ENCODE measurements around the gene RNASEH2A. TPM values are rescaled to one million over a fixed set of nuclear protein-coding genes. Genes with fewer than 3 reads are reported as not detected.

Gene RNASEH2A
- total RNA-seq, 2 donors from 2014 or later = 3.0 to 7.9 TPM

DNA sequence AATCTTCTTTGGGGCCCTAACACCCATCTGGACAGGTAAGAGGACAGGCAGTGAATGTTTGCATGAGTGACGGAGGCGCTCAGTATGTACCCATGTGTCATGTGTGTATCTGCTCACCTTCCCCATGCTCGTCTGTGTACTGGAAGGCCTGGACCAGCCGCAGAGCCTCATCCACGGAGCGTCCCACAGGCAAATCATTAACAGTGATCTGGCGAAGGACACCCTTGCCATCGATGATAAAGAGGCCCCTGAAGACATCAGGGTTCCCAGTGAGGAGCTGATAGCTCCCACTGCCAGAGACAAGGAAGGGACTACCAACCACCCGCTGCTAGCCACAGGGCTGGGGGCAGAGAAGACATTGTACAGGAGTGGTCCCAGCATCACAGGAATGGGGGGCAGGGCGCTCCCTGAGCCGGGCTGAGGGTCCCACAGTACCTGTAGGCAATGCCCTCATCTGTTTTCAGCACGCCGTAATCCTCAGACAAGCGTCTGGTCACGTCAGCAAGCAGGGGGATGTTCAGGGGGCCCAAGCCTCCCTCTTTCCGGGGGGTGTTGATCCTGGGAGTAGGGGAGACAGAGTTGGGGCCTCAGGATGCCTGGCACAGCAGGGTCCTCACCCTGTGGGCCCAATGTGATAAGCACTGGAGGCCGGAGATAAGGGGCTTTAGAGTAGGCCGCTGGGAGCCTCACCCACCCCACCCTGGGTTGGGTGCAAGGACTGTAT is 6.5 kb upstream of the RNASEH2A start:
- Histone ChIP-seq H3K4me1 (ENCODE audit: control insufficient read depth in 1 of 2, low read depth in 2 of 2) (peaks cover 5 to 35% of the 10 kb centered on the region in 2 donors), H3K9me3 (no peaks in the 10 kb centered on the region), H3K4me3 (no peak overlapping the region), H3K27me3 (replicated peaks; ENCODE audit: insufficient read depth) (no peaks in the 10 kb centered on the region), H3K27ac (no peak overlapping the region), H3K36me3 (no peaks in the 10 kb centered on the region)
- TF ChIP-seq, protein P1, sequence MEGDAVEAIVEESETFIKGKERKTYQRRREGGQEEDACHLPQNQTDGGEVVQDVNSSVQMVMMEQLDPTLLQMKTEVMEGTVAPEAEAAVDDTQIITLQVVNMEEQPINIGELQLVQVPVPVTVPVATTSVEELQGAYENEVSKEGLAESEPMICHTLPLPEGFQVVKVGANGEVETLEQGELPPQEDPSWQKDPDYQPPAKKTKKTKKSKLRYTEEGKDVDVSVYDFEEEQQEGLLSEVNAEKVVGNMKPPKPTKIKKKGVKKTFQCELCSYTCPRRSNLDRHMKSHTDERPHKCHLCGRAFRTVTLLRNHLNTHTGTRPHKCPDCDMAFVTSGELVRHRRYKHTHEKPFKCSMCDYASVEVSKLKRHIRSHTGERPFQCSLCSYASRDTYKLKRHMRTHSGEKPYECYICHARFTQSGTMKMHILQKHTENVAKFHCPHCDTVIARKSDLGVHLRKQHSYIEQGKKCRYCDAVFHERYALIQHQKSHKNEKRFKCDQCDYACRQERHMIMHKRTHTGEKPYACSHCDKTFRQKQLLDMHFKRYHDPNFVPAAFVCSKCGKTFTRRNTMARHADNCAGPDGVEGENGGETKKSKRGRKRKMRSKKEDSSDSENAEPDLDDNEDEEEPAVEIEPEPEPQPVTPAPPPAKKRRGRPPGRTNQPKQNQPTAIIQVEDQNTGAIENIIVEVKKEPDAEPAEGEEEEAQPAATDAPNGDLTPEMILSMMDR (IDR thresholded peaks at IDR 0.05) = no peak
- no peak for ATAC-seq (ENCODE audit: insufficient number of reproducible peaks, low FRiP score, low read depth)
- DNase-seq (ENCODE audit: low spot score) = no peak

DNA sequence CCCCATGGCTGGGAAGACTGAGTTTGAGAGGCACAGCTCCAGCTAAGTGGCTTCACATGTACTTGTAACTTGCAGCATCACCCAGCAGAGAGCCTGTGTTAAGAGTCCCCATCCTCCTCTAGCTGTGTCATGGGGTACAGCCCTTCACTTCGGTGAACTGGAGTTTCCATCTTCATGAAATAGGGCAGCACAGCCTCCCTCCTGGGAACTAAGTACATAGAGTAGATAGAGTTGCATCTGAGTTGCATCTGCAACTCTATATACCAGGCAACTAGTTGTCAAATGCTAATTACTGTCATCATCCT is 6.0 kb upstream of the RNASEH2A start:
- H3K36me3 ChIP-seq = no peaks in the 10 kb centered on the region
- no peaks in the 10 kb centered on the region for H3K9me3 ChIP-seq
- TF ChIP-seq, protein P1 (IDR thresholded peaks at IDR 0.05) = no peak
- no peak overlapping the region for H3K27ac ChIP-seq
- peak overlapping the region; percentile 77 for H3K4me3 ChIP-seq
- ATAC-seq (ENCODE audit: insufficient number of reproducible peaks, low FRiP score, low read depth) (no peak), DNase-seq (ENCODE audit: low spot score) (no peak)
- no peaks in the 10 kb centered on the region for H3K27me3 ChIP-seq (replicated peaks; ENCODE audit: insufficient read depth)
- peaks cover 5 to 33% of the 10 kb centered on the region in 2 donors for H3K4me1 ChIP-seq (ENCODE audit: control insufficient read depth in 1 of 2, low read depth in 2 of 2)

DNA sequence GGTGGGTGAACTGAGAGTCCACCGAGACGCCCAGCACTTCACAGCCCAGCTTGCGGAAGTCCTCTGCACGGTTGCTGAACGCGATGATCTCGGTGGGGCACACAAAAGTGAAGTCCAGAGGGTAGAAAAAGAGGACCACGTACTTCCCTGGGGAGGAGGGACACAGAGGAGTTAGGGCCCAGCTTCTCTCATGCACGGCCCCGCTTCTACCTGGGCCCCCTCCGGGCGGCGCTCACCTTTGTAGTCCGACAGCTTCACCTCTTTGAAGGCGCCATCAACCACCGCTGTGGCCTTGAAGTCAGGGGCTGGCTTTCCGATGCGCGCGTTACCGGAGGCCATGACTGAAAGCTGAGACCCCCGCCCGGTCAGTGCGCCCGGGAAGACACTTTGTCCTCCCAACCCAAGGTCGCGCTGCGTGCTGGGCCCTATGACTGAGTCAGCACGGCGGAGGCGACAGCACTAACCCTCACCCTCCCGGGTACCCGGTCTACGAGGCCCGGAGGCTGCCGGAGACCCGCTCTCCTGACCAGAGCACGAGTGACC is 5.4 kb upstream of the RNASEH2A start:
- TF ChIP-seq, protein P1 (IDR thresholded peaks at IDR 0.05) = no peak
- Histone ChIP-seq H3K27ac (peak overlapping the region; percentile 27 to 61), H3K4me1 (ENCODE audit: control insufficient read depth in 1 of 2, low read depth in 2 of 2) (peaks cover 5 to 28% of the 10 kb centered on the region in 2 donors), H3K9me3 (no peaks in the 10 kb centered on the region), H3K27me3 (replicated peaks; ENCODE audit: insufficient read depth) (no peaks in the 10 kb centered on the region), H3K36me3 (no peaks in the 10 kb centered on the region), H3K4me3 (peak overlapping the region; percentile 77)
- no peak for DNase-seq (ENCODE audit: low spot score)
- ATAC-seq (ENCODE audit: insufficient number of reproducible peaks, low FRiP score, low read depth) = no peak

DNA sequence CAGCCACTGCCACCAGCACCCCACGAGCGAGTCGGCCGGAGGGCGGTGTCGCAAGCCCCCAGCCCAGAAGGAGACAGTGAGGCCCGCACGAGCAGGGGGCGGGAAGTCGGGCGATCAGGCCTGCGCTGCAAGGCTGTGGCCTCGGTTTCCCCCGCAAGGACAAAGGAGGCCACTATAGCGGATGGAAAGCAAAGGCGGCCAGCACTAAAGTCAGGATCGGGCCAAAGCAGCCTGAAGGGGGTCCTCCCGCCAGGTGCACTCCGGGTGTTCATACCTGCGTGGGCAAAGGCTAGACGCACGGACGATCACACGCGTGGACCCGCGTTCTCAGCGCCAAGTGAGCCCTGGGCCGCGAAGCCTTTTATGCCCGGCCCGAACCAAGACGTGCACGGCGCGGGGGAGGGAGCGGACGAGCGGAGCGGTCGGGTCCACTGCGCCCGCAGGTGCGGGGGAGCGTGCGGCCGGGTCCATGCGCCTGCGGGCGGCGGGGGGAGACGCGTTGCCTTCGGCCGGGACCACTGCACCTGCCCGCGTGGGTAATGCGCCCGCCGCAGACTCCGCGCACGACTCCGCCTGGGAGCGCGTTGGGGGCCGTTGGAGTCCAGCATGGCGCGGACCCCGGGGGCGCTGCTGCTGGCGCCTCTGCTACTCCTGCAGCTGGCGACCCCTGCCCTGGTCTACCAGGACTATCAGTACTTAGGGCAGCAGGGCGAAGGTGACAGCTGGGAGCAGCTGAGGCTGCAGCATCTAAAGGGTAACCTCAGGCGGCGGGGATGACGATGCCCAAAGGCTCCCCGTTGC is 4.7 kb upstream of the RNASEH2A start, which contains the start of the genes PRDX2 and THSD8:
Gene PRDX2 (minus strand): TSS at position 335 of the 801 bp plus-strand sequence. CDS start 539 bp downstream, outside the sequence.
Gene THSD8 (plus strand): TSS at position 604 of the 801 bp plus-strand sequence. CDS start 3 bp downstream, at position 607.
- H3K4me1 ChIP-seq (ENCODE audit: control insufficient read depth in 1 of 2, low read depth in 2 of 2) = peaks cover 5 to 23% of the 10 kb centered on the region in 2 donors
- peak within 1 kb of the TSS; percentile 27 to 61 for H3K27ac ChIP-seq
- H3K27me3 ChIP-seq (replicated peaks; ENCODE audit: insufficient read depth) = no peaks in the 10 kb centered on the region
- peak within 1 kb of the TSS; percentile 77 for H3K4me3 ChIP-seq
- ATAC-seq (ENCODE audit: insufficient number of reproducible peaks, low FRiP score, low read depth) = no peak
- TF ChIP-seq, protein P1 (IDR thresholded peaks at IDR 0.05) = no peak
- H3K9me3 ChIP-seq = no peaks in the 10 kb centered on the region
- no peak for DNase-seq (ENCODE audit: low spot score)
- no peaks in the 10 kb centered on the region for H3K36me3 ChIP-seq
